Caco-2 (cell line): Measurements from ENCODE around the gene PPP1CC. TPM values are rescaled to one million over a fixed set of nuclear protein-coding genes. Genes with fewer than 3 reads are reported as not detected.

Experiments used
- BruUV-seq: library from RNA; stranded (reverse); fragments of 400-500 nt; replicated peaks from 2 replicates; lab custom pipeline; 2021; lab: Mats Ljungman, UMichigan
- CTCF ChIA-PET: fragments of 300-600 bp; sonication (Branson Sonifier 250); formaldehyde crosslinking; loops from one replicate; lab custom pipeline; 2022; ENCODE audit warnings: antibody characterized with exemption; lab: Charles Lee
- POLR2A ChIA-PET: fragments of 300-600 bp; sonication (Branson Sonifier 250); formaldehyde crosslinking; loops from one replicate; lab custom pipeline; 2022; ENCODE audit warnings: antibody characterized with exemption; lab: Charles Lee
- DNase-seq, 2 experiments: peaks; one replicate each; pipeline versions ENCODE4 v3.0.0 to v3.0.0-alpha.2; 2020 to 2022
- H3K27me3 ChIP-seq: replicated peaks from 2 replicates; pipeline ENCODE4 v1.6.0; 2011; ENCODE audit warnings: low read length; ENCODE audit not compliant: control insufficient read depth, insufficient read depth
- H3K36me3 ChIP-seq: 2 replicates; pipeline ENCODE4 v1.5.1; 2011; ENCODE audit warnings: low read length; ENCODE audit not compliant: control insufficient read depth, insufficient read depth
- H3K4me1 ChIP-seq: fragments of 250-450 bp; sonication (Bioruptor Pico); 2 replicates; pipeline ENCODE4 v1.5.1; 2020; ENCODE audit warnings: mild to moderate bottlenecking
- H3K4me3 ChIP-seq: 2 replicates; pipeline ENCODE4 v1.5.1; 2011; ENCODE audit warnings: low read depth, mild to moderate bottlenecking, control low read depth, low read length
- H3K9me3 ChIP-seq: fragments of 250-450 bp; sonication (Bioruptor Pico); 2 replicates; pipeline ENCODE4 v1.5.1; 2020; ENCODE audit warnings: mild to moderate bottlenecking, moderate library complexity
- H3K27ac Mint-ChIP-seq: one replicate; pipeline ENCODE4 v1.8.0; 2022; ENCODE audit warnings: mixed read lengths; ENCODE audit not compliant: unreplicated experiment
- H3K27me3 Mint-ChIP-seq: one replicate; pipeline ENCODE4 v1.8.0; 2022; ENCODE audit warnings: mixed read lengths; ENCODE audit not compliant: insufficient read depth, unreplicated experiment
- H3K36me3 Mint-ChIP-seq: one replicate; pipeline ENCODE4 v1.8.0; 2022; ENCODE audit warnings: mild to moderate bottlenecking, mixed read lengths; ENCODE audit not compliant: insufficient read depth, unreplicated experiment
- H3K4me1 Mint-ChIP-seq: one replicate; pipeline ENCODE4 v1.8.0; 2022; ENCODE audit warnings: low read depth, mixed read lengths; ENCODE audit not compliant: unreplicated experiment
- H3K4me3 Mint-ChIP-seq: one replicate; pipeline ENCODE4 v1.8.0; 2022; ENCODE audit warnings: mild to moderate bottlenecking, moderate library complexity, mixed read lengths; ENCODE audit not compliant: unreplicated experiment
- H3K9me3 Mint-ChIP-seq: one replicate; pipeline ENCODE4 v1.8.0; 2022; ENCODE audit warnings: mixed read lengths; ENCODE audit not compliant: unreplicated experiment
- intact Hi-C: fragments of 100-400 bp; cut with micrococcal nuclease; formaldehyde crosslinking; loops from one replicate; pipeline ENCODE4 v1.10.0; 2022; ENCODE audit not compliant: unreplicated experiment
- total RNA-seq: library from RNA; stranded (reverse); gene quantifications from 2 replicates; pipeline ENCODE4 v1.2.3, GENCODE V29; 2022
- TF ChIP-seq, protein P1 (sequence below), 2 experiments: fragments of 200-600 bp in 1 of 2; IDR thresholded peaks; 1 replicate in 1 of 2; 2 replicates in 1 of 2; pipeline versions ENCODE4 v1.5.1 to v1.8.0; 2011 to 2022; ENCODE audit warnings: antibody characterized with exemption in 1 of 2, control low read depth in 1 of 2, inconsistent platforms in 1 of 2, low read depth in 1 of 2, low read length in 1 of 2, mild to moderate bottlenecking in 1 of 2, moderate library complexity in 1 of 2; ENCODE audit not compliant: insufficient read depth in 1 of 2, severe bottlenecking in 1 of 2, unreplicated experiment in 1 of 2

PPP1CC gene
- total RNA-seq, 1 experiment from 2014 or later = 213 TPM

DNA sequence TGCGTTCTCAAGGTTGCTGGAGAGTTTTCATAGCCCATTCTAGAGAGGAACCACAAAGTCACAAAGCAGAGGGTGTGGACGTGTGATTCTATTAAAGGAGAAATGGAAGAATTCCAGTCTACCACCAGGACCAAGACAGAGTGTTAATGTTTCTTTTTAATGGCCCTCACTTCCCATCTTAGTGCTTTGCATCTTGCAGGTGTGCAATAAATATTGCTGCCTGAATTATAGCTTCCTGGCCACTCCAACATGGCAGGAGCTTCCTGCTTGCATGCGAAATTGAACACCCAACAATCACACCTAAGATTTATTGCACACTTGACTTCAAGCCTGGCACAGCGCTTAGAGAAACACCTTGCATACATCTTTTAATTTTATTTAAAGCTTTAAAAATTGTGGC, 22.4 kb upstream of the PPP1CC start:
- H3K4me1 Mint-ChIP-seq = no peaks in the 10 kb centered on the region

DNA sequence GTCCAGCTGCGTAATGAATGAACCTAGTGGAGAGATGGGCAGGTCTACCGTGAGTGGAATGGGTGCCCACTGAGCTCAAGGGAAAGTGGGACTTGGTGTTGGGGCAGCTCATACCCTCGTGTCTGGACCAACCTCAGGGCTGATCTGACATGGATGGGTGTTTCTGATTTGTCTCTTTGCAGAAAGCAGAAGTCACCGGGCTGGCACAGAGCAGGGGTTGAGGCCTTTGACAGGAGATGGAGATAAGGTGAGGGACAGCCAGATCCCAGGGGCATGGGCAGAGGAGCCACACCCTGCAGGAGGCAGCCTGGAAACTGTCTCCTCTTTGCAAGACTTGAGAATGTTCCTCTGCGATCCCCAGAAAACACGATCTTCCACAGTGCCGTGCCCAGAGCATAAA, 20.9 kb upstream of the PPP1CC start:
- Mint-ChIP-seq H3K4me1 (no peaks in the 10 kb centered on the region), H3K27ac (no peak overlapping the region), H3K9me3 (no peaks in the 10 kb centered on the region), H3K27me3 (peaks cover 3% of the 10 kb centered on the region), H3K4me3 (no peak overlapping the region), H3K36me3 (no peaks in the 10 kb centered on the region)
- CTCF ChIA-PET = no interaction called here
- no peaks in the 10 kb centered on the region for H3K27me3 ChIP-seq
- H3K4me1 ChIP-seq = no peaks in the 10 kb centered on the region
- no peak overlapping the region for H3K4me3 ChIP-seq
- H3K9me3 ChIP-seq = no peaks in the 10 kb centered on the region
- POLR2A ChIA-PET = no interaction called here
- DNase-seq = no peak
- H3K36me3 ChIP-seq = no peaks in the 10 kb centered on the region
- TF ChIP-seq, protein P1, sequence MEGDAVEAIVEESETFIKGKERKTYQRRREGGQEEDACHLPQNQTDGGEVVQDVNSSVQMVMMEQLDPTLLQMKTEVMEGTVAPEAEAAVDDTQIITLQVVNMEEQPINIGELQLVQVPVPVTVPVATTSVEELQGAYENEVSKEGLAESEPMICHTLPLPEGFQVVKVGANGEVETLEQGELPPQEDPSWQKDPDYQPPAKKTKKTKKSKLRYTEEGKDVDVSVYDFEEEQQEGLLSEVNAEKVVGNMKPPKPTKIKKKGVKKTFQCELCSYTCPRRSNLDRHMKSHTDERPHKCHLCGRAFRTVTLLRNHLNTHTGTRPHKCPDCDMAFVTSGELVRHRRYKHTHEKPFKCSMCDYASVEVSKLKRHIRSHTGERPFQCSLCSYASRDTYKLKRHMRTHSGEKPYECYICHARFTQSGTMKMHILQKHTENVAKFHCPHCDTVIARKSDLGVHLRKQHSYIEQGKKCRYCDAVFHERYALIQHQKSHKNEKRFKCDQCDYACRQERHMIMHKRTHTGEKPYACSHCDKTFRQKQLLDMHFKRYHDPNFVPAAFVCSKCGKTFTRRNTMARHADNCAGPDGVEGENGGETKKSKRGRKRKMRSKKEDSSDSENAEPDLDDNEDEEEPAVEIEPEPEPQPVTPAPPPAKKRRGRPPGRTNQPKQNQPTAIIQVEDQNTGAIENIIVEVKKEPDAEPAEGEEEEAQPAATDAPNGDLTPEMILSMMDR (IDR thresholded peaks at IDR 0.05; ENCODE audit: insufficient read depth in 1 of 2, low read depth in 1 of 2, low read length in 1 of 2, severe bottlenecking in 1 of 2, unreplicated experiment in 1 of 2) = no peak
- intact Hi-C loops = no loop called here
- no TSS peak for BruUV-seq

More for the DNA sequence above, 22.4 kb upstream of the PPP1CC start:
- no peaks in the 10 kb centered on the region for H3K4me1 ChIP-seq
- Mint-ChIP-seq H3K27me3 (peaks cover 3% of the 10 kb centered on the region), H3K36me3 (no peaks in the 10 kb centered on the region), H3K4me3 (no peak overlapping the region), H3K27ac (no peak overlapping the region), H3K9me3 (no peaks in the 10 kb centered on the region)
- TF ChIP-seq, protein P1 (IDR thresholded peaks at IDR 0.05; ENCODE audit: insufficient read depth in 1 of 2, low read depth in 1 of 2, low read length in 1 of 2, severe bottlenecking in 1 of 2, unreplicated experiment in 1 of 2) = no peak
- intact Hi-C loops = no loop called here
- ChIA-PET POLR2A (no interaction called here), CTCF (no interaction called here)
- DNase-seq = no peak
- H3K27me3 ChIP-seq = no peaks in the 10 kb centered on the region
- H3K36me3 ChIP-seq = no peaks in the 10 kb centered on the region
- BruUV-seq = no TSS peak
- no peaks in the 10 kb centered on the region for H3K9me3 ChIP-seq
- no peak overlapping the region for H3K4me3 ChIP-seq

GRCh38 chr12:110762891-110763290, 20.2 kb upstream of the PPP1CC start:
- Mint-ChIP-seq H3K9me3 (no peaks in the 10 kb centered on the region), H3K4me1 (no peaks in the 10 kb centered on the region), H3K4me3 (no peak overlapping the region), H3K36me3 (no peaks in the 10 kb centered on the region), H3K27me3 (peaks cover 3% of the 10 kb centered on the region), H3K27ac (no peak overlapping the region)
- intact Hi-C loops = no loop called here
- DNase-seq = no peak
- ChIA-PET CTCF (no interaction called here), POLR2A (no interaction called here)
- no peaks in the 10 kb centered on the region for H3K36me3 ChIP-seq
- H3K4me3 ChIP-seq = no peak overlapping the region
- BruUV-seq = no TSS peak
- no peaks in the 10 kb centered on the region for H3K4me1 ChIP-seq
- H3K27me3 ChIP-seq = no peaks in the 10 kb centered on the region
- TF ChIP-seq, protein P1 (IDR thresholded peaks at IDR 0.05; ENCODE audit: insufficient read depth in 1 of 2, low read depth in 1 of 2, low read length in 1 of 2, severe bottlenecking in 1 of 2, unreplicated experiment in 1 of 2) = no peak
- H3K9me3 ChIP-seq = no peaks in the 10 kb centered on the region
